GM12801 (cell line): Measurements from ENCODE around the gene DERL2.

Experiments
- TF ChIP-seq, protein P1 (sequence below): IDR thresholded peaks from one replicate; pipeline ENCODE4 v1.5.1; 2011; ENCODE audit warnings: control low read depth; ENCODE audit not compliant: insufficient read length; ENCODE audit errors: extremely low read depth

Gene DERL2

GRCh38 chr17:5431949-5432556, 53.9 kb downstream of the DERL2 start:
- TF ChIP-seq, protein P1, sequence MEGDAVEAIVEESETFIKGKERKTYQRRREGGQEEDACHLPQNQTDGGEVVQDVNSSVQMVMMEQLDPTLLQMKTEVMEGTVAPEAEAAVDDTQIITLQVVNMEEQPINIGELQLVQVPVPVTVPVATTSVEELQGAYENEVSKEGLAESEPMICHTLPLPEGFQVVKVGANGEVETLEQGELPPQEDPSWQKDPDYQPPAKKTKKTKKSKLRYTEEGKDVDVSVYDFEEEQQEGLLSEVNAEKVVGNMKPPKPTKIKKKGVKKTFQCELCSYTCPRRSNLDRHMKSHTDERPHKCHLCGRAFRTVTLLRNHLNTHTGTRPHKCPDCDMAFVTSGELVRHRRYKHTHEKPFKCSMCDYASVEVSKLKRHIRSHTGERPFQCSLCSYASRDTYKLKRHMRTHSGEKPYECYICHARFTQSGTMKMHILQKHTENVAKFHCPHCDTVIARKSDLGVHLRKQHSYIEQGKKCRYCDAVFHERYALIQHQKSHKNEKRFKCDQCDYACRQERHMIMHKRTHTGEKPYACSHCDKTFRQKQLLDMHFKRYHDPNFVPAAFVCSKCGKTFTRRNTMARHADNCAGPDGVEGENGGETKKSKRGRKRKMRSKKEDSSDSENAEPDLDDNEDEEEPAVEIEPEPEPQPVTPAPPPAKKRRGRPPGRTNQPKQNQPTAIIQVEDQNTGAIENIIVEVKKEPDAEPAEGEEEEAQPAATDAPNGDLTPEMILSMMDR = no peak

- TF ChIP-seq, protein P1 = no peak
These were observed 55.5 kb downstream of the DERL2 start for GRCh38 chr17:5430413-5430999.

- TF ChIP-seq, protein P1 = no peak
These were observed 56.6 kb downstream of the DERL2 start for GRCh38 chr17:5429191-5429887.

DNA sequence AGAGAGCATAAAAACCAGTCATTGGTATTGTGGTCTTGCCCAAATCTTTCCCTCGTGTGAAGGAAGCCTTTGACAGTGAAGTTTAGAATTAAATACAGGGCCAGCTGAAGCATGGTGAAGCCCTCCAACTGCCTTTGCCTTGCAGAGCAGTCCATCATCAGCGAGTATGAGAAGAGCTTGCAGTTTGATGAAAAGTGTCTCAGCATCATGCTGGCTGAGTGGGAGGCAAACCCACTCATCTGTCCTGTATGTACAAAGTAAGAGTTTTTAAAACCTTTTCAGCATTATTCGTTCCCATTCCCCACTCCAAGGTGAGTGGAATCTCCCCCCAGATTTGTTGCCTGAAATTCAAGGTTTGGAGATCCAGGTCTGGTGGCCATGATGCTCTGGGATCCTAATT, 60.2 kb downstream of the DERL2 start:
- TF ChIP-seq, protein P1 = no peak

GRCh38 chr17:5424909-5425308, 61.1 kb downstream of the DERL2 start:
- TF ChIP-seq, protein P1 = no peak

GRCh38 chr17:5422505-5422904, 63.5 kb downstream of the DERL2 start:
- TF ChIP-seq, protein P1 = no peak
